GM19351 (cell line): ENCODE measurements around the gene TMOD2.

Experiments used
- ATAC-seq: cut with Tn5 transposase; IDR thresholded peaks from one replicate; pipeline ENCODE4 v1.9.1; 2021; ENCODE audit warnings: mild to moderate bottlenecking, moderate library complexity; ENCODE audit not compliant: unreplicated experiment

TMOD2 gene

GRCh38 chr15:51735228-51736010 is 16.0 kb upstream of the TMOD2 start:
- no peak for ATAC-seq

GRCh38 chr15:51736069-51736468 is 15.3 kb upstream of the TMOD2 start:
- ATAC-seq, result no peak

DNA sequence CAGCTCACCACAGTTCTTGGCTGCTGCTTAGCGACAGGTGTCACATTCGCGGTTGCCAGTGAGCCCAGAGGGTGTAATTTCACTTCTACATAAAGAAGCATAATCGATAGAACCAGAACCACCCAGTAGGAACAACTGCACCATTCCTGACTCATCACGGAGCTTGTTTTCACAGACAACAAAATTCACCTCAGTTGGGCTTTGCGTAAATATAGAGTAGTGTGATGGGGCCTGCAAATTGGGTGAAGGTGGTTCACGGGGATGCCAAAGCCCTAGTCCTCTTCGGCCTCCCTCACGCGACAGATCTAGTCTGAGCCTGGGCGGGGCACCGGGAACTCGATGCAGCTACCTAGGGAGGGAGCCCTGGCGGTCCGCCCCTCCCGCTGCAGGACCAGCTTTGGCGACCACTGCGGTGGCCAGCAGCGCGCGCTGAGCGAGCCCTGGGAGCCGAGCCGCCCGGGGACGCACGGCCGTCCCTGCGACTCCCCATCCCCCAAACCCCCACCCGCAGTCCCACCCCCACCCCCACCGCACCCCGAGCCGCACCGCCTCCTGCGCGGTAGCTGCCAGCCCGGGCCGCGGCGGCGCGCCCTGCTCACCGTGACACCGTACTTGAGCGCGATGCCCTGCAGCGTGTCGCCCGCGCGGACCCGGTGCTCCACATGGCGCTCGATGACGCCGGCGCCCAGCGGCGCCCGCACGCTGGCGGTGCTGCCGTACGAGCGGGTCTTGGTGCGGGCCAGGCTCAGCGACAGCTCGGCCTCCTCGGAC is 14.5 kb upstream of the TMOD2 start:
- ATAC-seq, result peak; percentile 38

DNA sequence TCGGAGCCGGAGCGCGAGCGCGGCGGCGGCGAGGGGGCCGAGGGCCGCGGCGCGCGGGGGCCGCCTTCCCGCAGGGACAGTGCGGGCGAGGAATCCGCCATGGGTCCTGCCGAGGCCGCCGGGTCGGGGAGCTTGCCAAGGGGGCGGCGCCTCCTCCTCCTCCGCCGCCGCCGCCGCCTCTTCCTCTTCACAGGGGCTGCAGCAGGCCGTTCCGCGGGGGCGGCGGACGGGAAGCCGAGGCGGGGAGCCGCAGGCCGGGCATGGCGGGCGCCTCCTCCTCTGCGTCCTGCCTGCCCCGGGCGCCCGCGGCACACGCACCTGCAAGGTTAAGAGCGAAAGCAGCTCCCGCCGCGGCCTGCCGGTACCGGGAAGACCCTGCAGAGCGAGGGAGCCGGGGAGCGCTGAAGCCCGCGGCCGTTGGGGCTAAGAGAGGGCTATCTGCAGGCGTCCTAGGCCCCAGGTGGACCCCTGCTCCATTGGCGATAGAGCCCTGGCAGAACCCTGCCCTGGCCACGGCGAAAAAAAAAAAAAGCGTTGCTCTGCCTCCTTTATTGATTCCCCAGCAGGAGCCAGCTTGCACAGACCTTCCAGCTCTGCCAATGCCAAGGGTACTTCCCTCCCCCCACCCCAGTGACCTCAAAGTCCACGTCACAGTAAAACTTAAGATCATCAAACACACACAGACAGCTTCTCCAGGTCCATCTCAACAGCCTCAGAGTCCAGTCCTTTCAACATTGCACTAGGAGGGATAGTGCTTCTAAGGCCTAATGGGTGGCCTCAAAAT is 13.7 kb upstream of the TMOD2 start, which contains the start of gene LYSMD2:
Gene LYSMD2, minus strand, starts transcription at position 134 of the 784 bp plus-strand sequence. Its CDS starts 33 bp downstream, at position 101.
- ATAC-seq, result peak; percentile 49

GRCh38 chr15:51738553-51738952 is 12.8 kb upstream of the TMOD2 start:
- ATAC-seq, result no peak

DNA sequence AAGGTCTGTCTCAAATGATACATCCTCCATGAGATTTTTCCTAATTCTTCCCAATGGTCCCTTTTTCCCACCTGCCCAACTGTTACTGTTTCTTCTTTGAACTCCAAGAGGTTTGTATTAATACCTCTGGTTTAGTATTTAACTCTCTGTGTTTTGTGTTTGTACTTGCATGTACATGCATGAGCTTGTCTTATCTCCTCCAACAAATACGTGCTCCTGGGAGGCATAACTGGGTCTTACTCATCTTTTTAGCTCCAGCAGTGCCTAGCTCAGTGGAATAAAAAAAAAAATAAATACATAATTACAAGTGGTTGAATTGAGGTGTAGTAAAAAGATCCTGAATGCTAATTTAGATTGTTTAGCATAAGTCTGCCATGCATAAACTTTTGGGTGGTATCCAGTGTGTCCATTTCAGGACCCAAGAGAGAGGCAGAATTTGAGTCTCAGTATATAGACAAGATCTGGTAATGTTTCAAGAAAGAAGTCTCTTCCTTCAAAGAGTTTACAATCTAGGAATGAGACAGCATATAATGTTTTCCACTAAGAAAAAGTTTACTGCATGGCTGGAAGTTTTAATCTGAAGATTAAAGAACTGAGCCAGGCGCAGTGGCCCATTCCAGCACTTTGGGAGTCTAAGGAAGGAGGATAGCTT is 12.2 kb upstream of the TMOD2 start:
- ATAC-seq, result no peak

DNA sequence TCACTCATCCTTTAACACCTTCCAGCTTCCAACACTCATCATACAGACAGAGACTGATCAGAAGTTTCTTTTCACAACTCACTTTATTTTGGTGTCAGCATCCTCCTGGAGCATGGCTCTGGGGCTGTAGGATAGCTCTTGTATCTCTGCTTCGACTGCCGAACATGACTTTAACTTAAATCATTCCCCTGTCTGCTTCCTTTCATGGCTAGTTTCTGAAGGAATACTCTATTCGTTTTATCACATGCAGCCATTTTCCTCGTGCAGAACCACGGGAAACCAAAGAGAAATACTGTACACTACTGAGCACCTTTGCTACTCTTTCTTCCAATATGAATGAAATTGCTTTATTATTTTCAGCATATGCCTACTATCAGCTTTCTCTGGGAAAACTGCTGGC is 2.1 kb upstream of the TMOD2 start:
- no peak for ATAC-seq

DNA sequence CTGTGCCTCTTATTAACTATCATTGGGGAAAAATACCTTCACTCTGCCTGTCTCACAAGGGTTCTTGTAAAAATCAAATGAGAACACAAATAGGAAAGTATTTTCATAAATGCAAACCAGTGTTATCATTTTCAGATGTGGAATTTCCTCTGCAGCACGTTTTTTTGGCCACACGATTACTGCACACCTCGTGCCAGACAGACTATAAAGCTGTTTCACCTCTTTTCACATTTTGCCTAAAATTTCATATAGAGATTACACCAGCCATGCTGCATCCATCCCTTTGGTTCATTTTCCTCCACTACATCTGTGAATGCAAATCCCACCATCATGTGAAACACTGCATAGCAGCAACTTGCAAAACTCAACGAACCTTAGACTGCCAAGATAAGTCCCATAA is 1.2 kb upstream of the TMOD2 start:
- ATAC-seq, result no peak

- ATAC-seq, result peak; percentile 52
These were observed 593 bp downstream of the TMOD2 start for GRCh38 chr15:51751697-51752683.

DNA sequence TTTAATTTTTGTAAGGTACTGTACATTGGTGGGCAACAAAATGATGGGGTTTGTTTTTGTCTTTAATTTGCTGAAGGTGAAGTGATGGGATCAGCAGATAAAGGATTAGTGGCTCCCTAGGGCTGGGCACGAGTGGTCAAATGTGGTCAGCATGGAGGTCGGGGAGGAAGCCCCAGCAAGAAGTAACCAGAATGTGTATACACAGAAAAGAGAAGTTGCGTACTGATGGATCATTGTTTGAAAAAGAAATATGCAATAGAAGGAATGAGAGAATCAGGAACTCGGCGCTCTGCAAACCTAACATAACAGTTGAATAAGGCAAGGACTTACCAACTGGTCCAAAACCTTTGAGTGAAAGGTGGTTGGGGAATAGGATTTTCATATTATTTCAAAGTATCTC is 1.5 kb downstream of the TMOD2 start:
- ATAC-seq, result no peak

GRCh38 chr15:51754267-51754666 is 2.9 kb downstream of the TMOD2 start:
- no peak for ATAC-seq

DNA sequence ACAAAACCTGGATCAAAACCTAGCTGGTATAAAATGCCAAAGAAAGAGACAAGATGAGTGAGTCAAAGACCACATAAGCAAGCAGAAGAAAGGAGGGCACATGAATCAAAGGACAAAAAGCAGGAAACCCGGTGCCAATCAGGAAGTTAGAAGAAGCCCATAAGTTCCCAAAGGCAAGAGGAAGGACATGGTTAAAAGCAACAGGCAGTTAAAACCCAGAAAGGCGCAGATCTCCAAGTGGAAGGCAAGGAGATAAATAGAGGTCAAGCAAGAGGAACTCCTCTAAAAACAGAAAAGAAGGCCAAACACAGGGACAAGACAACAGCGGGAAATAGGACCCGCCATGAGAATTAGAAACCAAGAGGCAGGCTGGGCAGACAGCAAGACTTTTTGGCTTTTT is 4.4 kb downstream of the TMOD2 start:
- no peak for ATAC-seq

DNA sequence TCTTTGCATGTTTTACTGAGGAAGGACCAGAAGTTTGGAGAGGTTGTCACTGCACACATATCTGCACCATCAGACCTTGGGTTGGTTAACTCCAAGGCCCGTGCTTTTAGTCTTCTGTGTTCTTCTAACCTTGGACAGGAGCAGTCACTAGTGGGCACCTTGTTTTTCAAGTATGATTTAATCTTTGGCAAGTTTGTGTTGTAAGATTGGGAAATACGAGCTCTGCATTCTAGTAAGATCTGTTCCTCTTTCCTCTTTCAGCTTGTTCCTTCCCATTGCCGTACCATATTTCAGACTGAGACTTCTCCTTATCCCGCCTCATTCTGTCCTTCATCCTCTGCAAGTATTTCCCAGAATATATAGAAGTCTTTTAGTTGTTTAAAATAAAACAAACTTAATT is 5.1 kb downstream of the TMOD2 start:
- no peak for ATAC-seq

DNA sequence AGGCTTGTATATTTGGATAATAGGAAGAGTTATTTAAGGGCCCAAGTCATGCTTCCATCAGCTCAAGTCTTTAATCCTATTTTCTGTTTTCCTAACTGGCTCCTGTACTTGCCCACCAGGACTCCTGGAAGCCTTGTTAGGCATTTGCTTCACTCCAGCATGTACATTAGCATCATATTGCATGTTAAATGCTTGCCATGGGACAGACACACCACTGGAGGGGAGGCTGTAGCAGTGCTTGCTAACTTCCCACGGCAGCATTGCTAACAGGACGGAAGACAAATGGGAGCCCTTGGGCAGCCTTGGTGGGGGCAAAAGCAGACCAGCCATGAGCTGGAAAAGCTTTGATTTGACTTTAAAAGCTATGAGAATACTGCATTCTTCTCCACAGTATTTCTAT is 6.1 kb downstream of the TMOD2 start:
- no peak for ATAC-seq

GRCh38 chr15:51758645-51759044 is 7.2 kb downstream of the TMOD2 start:
- ATAC-seq, result no peak

DNA sequence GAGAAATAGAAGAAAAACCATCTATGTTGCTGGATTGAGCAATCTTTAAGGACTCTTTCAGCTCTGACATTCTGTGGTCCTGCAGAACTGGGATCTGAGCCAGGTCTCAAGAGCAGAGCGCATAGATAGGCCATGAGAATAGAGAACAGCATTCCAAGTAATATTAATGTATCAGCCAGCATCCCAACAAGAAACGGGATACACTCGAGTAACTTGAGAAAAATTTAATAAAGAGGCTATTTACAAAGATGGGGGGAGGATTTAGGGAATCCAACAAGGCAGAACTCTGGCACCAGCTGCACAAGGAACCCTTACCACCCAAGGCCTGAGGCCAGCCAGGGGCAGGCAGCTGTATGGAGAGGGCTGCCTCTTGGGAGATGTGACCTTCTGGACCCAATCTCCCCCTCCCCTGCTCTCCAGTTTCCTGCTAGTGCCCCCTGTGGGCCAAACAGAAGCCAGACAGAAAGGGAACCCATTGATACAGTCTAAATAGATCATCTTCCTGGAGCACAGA is 8.2 kb downstream of the TMOD2 start:
- no peak for ATAC-seq

GRCh38 chr15:51760805-51761204 is 9.4 kb downstream of the TMOD2 start:
- no peak for ATAC-seq

DNA sequence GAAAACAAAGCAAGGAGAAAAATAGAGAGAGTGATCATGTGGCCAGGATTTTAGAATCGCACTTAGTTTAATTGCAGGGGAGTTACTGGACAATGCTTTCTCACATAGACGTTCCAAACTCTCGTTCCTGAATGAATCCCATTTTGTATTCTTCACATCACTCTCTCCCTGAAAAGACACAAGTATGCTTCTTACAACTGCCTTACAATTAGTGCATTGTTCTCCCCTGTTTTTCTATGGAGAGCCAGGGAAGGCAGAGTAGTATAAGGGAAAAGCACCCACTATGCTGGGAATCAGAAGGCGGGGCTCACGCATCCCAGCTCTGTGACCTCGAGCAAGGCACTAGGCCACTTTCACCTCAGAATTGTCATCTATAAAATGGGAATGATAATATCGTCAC is 14.4 kb downstream of the TMOD2 start:
- no peak for ATAC-seq

DNA sequence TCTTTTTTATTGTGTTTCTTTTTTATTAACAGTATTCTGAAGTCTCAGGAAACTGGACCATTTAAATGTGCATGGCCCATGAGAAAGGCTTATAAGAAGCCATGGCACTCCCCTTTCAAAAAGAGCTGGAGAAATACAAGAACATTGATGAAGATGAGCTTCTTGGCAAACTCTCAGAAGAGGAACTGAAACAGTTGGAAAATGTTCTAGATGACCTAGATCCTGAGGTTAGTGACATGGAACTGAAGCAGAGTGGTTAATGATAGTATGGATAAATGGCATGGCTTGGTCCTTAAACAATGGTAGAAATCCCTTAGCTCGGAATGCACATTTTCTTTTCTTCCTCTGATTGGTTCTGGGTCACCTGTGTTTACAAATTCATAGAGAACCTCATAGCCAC is 14.9 kb downstream of the TMOD2 start:
- no peak for ATAC-seq

- ATAC-seq, result no peak
These were observed 16.6 kb downstream of the TMOD2 start for GRCh38 chr15:51768018-51768417.
